Glomerular visceral epithelial cell (primary cell): ENCODE results near the gene KIAA0825.

ENCODE experiments used
- DNase-seq: peaks from one replicate; pipeline ENCODE4 v3.0.0-alpha.2; 2016; ENCODE audit errors: extremely low spot score

Gene KIAA0825

DNA sequence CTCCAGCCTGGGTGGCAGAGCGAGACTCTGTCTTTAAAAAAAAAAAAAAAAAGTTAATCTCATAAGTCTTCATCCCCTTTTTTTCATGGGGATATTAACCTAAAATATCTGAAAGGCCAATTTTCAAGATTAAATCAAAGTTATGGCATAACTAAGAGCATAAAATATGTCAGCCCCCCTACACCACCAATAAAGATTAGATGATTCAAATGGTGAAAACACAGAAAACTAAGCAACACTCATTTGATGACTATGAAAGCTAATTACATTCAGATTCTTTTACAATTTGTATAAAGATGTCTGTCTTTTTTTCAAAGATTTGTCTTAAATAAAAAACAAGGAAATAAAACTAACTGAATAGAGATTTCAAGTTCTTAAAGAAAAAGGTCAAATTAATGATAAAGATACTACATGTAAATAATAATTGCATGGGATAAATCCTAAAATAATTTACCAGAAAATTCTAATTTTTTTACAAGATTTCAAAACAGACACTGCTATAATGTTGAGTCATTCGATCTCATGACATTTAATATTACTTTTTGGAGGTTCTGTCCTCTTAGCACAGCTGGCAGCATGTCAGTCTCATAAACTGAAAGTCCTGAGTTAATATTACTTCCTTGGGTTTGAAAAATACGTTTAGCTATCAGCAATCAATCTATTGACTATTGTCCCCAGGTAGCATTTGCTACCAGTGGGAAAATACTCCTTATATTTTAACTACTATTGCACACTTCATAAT lies 112.9 kb downstream of the KIAA0825 start:
- DNase-seq: no peak

DNA sequence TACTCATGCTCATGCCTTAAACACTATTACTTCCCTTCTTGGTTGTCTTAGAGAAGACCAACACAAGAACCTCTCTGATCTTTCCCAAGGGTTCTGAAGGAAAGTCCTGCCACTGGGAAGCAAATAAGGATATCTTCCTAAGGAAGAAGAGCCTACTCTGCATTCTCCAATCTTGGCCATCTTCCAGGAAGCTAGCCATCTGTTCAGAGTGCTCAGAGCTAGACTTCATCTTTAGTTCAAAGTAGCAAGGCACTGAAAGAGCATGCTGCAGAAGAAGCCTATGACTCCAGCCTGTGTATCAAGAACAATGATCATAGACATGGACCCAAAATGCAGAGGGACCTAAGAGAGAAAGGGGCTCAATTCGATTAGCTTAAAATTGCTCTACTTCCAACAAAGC lies 114.7 kb downstream of the KIAA0825 start:
- DNase-seq: no peak

DNA sequence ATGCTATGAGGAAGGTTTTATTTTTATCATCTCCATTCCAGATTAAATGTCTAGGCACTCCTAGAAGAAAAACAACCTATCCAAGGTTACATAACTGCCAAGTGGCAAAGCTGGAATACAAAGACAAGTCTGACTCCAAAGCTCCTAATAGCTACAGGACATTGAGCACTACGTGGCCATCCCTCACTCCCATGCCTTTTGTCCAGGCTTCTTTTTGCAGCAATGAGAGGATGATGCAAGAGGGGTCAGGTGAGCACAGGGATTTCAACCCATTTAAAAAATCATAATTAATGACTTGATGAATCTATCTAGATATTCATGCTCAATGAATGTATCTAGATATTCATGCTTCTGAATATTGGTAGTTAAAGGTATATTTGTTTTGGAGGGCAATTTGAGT lies 117.0 kb downstream of the KIAA0825 start:
- no peak for DNase-seq

DNA sequence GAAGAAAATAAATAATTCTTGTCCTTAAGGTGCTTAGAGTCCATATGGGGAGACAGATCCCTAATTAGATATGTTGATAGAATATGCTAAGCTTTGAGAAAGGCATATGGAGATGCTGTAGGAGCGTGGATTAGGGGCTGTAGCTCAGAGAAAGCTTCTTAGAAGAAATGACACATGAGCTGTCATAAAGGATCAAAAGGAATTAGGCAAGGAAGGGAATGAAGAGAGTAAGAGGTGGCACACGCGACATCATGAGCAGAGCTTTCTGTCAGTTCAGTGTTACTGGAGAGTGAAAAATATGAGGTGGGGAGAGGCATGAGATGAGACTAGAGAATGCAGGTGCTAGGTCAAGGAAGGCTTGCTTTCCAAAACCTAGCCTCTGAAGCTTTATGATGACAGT lies 118.6 kb downstream of the KIAA0825 start:
- DNase-seq: no peak

DNA sequence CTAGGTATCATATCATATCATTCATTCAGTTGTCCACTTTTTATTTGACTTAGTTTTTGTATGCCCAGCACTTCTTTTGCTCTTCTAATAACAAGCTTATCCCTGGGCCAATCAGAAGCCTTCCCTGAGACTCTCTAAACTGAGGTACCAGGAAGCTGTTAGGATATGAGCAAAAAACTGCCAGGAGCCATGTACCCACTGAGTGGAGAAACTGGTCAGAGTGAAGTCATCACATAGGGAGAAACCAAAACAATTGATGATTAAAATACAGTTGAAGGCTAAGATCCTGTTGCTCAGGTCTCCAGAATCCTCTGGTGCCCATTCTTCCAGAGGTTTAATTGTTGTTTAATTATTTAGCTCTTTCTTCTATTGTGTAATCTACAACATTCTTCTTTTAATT lies 120.2 kb downstream of the KIAA0825 start:
- DNase-seq: no peak

DNA sequence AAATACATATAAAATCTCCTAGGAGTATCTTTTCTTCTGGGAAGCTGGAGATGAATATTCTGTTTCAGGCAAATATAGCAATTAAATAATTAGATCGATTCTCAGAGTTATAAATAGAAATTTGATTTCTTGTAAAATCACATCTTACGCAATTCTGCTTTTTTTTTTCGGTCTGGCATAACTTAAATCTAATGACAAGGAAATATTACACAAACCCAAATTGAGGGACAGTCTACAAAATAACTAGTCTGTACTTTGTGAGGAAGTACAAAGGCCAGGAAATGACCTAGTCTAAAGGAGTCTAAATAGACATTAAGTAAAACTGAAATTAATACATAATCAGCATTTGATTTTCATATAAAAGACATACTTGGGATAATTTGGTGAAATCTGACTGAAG lies 133.3 kb downstream of the KIAA0825 start:
- DNase-seq: no peak

DNA sequence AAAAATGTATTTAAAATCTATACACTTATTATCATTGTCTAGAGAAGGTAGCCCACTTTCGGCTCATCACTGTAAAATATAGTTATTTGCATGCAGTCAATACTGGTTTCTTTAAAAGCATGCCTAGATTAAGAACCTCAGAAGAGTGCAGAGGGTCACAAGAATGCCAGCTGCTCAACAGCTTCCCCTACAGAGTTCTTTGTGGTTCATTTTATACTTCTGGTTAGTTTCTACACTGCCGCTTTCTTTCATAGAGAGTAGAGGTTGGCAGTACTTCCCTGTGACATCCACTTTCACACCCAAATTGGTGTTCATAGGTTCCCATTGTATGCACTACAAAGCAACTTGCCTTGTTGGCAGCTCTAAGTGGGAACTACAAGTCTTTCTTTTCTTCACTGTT lies 137.3 kb downstream of the KIAA0825 start:
- DNase-seq: no peak

DNA sequence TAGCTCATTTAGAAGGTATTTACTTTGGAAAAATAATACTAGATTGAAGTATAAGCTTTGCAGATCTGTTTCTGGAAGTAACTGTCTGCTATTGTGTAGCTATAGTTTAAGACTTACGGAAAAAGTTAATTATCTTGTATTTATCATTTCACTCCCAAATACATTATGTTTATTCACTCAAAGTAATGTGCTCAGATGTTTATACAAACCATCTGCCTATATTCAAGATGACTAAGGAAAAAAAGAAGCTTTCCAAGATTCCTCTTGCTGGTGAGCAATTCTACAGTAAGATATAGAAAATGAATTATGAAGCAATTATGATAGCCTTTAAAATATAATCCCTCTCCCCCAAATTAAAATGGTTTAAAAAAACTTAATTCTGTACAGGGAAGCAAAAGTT lies 137.9 kb downstream of the KIAA0825 start:
- DNase-seq: no peak

DNA sequence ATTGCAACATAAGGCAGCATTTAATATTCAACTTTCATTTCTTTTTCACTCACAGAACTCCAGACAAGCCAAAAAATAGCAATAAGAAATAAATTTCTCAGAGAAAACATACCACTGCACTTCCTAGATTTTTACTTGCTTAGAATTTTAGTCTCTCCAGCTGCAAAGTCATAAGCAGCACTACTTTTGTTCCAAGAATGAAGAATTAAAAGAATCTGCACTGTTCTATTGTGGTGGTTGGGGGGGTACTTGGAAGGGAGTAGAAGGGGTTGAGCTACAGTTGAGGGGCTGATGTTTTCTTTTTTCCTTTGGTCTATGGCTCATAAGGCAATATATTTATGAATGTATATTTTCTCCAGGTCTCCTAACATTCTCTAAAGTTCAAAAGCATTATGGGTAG lies 144.5 kb downstream of the KIAA0825 start:
- no peak for DNase-seq

DNA sequence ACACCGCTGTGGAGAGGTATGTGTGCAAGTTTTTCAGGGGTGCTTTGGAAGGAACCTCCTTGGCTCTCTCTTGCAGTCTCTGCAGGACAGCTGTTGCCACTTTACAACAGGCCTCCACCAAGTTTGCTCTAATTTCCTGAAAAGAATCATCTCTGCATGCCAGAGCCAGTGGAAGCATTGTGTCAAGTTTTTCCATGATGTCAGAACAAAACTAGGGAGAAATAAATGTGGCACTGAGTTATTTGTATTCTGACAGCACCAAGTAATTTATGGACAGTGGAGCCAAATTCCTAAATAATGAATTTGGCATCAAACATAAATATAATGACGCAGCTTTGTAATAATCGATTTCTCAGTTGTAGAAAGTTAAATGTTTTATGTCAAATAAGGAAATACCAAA lies 146.9 kb downstream of the KIAA0825 start:
- no peak for DNase-seq

DNA sequence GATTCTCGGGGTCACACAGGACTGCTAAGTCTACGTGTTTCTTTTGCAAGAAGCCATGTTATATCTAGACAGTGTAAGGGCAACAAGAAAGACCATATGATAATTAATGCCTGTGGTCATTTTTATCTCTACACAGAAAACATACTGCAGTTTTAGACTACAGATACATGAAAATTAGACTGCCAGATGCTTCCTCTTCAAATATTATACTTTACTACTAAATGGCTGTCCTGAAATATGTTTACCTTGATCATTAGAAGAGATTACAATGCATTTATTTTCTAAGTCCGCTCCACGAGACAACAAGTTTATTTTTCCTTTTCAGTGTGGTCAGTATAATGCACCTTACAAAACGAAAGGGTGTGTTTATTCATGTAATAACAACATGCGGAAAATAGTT lies 147.6 kb downstream of the KIAA0825 start:
- DNase-seq: no peak

DNA sequence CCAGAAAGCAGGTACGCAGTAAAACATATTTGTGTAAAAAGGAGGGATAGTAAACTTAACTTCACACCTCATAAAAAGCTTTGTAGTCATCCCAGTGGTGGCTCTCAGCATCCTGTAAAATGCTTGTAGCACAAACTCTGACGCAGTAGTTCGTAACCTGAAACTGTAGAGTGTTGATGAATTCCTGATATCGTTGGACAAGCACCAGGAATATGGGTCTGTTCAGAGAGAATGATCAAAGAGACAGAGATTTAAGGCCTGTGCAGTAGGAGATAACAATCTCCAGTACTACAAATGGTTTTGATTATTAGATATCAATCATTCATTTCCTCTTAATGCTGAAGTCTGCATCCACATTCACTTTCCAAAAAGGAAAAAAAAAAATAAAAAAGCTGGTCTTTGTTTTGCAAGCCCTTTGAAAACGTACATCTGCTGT lies 148.5 kb downstream of the KIAA0825 start:
- no peak for DNase-seq

DNA sequence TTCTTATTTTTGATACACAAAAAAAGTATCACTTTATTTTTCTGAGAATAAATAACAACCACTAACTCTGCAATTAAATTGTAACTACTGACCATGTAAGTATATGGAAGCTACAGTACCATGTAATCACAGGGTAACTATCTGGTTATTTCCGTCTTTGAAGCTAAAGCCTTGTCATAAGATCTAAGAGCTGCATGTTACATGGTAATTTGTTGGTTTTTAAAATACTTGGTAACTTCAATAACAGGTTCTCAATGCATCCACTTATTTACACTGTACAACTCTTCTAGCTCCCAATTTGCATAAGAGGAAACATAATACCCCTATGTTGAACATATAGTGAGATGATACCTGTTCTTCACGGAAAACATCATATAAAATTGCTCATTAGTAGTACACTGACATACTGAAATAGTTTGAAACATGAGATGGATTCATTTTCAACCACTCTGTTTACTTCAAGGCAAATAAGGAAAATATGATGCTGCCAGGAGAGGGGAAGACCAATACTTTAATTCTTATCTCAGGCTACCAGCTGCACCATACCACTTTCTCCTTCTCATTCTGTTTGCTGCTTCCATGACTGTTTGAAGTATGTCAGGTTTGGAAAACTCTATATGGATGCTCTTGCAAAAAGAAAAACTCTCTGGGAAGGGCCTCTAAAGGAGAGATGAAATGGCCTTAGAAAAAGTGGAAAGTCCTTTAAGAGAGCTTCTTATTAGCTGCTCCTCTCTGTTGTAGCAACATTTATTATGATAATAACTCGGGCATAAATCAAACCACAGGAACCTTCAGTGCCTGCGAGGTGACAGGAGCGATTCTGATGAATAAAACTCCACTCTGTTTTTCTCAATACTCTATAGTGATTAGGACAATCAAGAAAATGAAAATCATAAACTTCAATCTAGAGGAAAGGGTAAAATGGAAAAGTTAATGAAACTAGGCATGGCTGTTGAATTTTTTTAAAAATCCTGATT lies 150.2 kb downstream of the KIAA0825 start:
- DNase-seq: no peak

DNA sequence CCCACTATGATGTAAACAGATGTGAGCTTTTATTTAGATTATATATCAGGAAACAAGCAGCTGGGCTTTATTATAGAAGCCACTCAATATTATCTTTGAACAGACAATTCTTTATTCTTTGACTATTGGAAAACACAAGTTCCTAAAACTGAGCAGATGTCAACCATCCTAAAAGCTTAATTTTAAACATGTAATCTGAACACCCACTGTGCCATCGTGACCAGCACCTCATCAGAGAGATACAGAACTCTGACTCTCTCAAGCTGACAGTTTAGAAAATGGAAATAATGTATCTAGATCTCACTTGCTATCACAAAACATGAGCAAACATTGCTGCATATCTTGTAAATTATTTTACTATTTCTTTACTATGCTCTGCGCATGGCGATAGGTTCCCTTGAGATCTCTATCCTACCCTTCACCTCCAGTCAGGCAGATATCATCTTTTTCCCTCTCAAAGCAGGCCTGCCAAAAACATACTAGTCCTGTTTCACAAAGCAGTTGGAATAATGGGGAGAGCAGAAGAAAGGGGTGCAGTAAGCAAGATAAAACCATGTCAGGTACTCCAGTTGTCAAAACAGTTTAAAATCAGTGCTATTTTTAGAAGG lies 151.0 kb downstream of the KIAA0825 start:
- DNase-seq: no peak

DNA sequence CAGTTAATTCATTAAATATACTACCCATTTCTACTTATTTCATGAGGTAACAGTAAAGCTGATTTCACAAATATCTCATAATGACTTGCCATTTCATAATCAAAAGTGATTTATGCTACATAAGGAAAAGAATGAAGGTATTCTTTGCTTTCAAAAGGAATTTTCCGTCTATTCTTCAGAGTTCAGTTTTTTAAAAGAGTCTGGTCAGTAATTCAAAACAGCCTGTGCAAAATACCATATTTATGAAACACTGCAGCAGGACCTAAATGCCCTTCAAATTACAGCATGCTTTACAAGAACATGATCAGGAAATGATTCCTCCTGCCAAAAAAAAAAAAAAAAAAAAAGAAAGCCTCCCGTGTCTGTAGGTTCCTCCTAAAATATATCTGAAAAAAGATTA lies 154.7 kb downstream of the KIAA0825 start:
- DNase-seq: no peak

DNA sequence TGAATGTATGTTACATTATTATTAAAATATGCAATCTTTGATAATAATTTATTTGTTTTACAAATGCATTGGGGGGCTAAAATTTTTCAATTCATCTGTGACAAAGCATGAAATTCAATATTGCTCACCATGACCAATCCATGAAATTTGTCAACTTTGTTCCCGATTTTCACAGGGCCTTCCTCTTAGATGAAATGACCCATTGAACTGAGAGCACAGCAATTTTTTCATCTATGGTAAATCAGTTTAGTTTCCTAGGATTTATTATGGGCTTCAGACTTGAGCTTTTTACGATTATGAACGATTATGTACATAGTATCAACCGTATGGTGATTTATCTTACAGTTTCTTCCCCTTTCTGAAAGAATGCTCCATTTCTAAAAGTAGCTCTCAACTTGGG lies 157.3 kb downstream of the KIAA0825 start:
- DNase-seq: no peak

DNA sequence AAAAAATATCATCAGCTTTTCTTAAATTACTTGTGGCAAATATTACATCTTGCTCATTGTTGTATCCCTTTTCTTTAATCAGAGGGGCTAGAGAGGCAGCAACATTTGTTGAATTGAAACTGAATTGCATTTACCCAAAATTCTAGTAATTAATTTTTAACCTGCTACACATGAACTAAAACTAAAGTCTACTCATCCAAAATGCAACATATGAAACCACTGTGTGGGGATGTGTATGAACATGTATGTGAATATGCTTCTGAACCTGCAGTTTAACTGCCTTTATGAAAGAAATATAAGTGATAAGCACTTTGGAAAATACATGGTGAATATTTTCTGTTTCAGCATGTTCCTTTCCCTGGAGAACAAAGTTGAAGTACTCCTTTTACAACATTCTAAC lies 158.5 kb downstream of the KIAA0825 start:
- DNase-seq: no peak

DNA sequence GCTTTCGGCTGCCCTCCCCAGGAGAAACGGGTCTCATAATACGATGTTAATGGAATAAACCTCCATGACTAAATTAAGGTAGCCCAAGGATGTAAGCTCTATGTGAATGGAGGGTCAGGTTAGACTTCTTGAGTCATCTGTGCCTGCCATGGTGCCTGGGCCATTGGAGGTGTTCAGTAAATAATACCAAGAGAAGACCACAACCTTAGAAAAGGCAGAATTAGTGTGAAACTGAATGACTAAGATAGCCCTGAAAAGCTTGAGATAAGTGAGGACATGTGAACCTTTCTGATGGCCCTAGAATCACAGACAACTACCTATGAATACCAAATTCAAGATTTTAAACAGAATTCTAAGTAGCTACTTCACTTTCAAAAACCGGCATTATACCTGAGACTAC lies 160.6 kb downstream of the KIAA0825 start:
- DNase-seq: no peak

DNA sequence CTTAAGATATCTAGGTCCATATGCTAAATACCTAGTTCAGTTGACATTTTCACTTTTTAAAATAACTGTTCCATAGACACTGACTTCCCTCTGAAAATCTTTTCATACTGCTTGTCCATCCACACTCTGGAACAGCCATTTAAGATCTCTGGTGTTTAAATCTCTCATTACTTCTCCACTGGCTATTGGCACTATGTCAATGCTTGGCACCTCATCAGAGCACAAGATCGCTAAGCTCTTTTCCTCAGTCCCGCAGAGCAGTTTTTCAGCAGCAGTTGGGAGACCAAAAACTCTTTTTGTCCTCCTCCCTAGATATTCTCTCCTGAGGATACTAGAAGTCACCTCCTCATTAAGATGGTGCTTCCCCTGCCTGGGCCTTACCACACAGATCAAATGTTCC lies 172.7 kb downstream of the KIAA0825 start:
- DNase-seq: no peak

DNA sequence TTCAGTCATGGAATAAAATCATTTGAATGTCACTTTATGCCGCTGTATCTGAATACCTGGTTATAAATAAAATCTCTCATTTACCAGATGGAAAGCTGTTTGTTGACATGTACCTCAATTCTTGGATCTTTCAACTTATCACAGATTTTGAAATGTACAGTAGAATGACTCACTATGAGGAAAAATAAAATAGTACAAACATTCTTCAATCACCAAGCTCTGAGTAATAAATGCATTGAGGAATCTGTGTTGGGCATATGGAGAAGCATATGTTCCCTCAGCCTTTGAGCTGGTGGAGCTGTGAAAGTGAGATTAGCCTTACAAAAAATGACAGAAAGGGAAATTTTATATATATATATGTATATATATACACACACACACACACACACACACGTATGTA lies 175.4 kb downstream of the KIAA0825 start:
- no peak for DNase-seq

DNA sequence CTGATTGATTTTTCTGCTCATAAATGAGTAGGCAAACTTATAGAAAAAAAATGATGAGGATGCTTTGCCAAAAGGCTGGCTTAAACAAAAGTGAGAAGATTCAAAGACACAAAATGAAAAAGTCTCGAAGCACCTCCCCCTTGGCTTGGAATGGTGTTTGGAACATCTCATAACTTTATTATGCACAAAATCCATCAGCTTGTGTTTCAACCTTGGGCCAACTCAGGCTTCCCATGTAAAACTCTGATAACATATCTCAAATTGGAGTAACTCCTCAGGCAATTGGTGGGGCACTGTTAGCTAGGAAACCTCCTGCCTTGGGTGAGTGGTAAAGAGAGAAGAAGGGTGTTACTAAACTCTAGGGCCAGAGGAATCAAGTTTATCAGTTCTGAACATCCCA lies 176.3 kb downstream of the KIAA0825 start:
- no peak for DNase-seq

DNA sequence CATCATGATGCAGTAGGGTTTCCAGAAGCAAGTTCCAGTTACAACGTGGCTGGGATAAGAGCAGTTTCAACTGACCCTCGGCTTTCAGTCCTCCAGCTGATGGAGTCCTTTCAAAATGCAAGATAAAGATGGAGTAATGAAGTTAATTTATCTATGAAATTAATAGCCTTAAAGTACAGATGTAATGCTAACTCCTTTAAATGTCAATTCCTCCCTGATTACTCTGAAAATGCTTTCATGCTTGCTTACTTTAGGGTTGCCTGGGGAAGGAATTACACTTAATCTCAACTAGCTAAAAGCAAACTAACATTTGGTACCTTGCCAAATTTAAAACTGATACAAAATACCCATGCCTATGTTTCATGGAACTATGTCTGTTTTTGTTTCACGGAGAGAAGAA lies 178.4 kb downstream of the KIAA0825 start:
- no peak for DNase-seq
